Measurements from ENCODE around the gene PRDM16.

The PRDM16 gene

DNA sequence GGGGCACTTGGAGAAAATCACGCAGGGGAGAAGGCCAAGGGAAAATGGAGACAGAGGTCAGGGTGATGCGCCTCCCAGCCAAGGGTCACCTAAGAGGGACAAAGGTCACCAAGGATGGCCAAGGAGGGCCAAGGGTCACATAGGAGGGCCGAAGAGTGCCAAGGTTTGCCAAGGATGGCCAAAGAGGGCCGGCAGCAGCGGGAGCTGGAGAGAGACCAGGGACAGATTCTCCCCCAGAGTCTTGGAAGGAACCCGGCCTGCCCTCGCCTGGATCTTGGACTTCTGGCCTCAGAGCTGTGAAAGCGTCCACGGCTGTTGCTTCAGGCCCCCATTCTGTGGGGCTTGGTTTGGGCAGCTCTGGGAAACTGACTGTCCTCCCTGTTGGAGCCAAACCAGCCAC is 359.9 kb downstream of the PRDM16 start:
- no peak for DNase-seq

DNA sequence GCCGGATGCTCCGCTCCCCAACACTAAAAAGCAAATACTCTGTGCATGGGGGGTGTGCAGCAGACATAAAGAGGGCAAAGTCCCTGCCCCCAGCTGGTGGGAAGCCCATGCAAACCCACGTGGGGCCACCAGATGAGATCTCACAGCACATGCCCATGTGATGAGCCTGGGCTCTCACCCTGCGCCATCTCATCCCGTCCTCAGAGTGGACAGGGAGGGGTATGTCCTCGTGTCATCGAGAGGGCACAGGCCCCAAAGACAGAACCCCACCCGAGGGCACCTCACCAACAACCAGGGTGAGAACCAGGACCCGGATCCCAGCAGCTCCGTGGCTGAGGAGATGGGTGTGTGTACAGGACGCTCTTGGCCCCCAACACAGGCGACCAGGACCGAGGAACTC is 360.3 kb downstream of the PRDM16 start:
- DNase-seq: no peak

DNA sequence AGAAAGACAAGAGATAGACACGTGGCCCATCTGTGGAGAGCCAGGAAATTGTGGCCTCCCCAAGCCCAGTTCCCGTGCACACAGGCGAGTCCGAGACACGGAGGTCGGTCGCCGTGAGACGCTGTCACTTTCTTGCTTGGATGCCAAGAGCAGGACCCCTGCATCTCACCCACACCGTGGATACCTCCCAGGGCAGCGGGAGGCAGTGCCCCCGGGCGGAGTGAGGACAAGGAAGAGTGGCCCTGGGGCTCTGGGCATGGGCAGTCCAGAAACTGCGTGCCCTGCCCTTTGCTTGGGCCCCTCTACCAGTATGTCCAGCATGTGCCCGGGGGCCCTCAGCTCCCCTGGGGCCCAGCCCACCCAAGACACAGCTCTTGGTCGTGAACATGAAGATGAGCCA is 360.8 kb downstream of the PRDM16 start:
- DNase-seq: no peak

DNA sequence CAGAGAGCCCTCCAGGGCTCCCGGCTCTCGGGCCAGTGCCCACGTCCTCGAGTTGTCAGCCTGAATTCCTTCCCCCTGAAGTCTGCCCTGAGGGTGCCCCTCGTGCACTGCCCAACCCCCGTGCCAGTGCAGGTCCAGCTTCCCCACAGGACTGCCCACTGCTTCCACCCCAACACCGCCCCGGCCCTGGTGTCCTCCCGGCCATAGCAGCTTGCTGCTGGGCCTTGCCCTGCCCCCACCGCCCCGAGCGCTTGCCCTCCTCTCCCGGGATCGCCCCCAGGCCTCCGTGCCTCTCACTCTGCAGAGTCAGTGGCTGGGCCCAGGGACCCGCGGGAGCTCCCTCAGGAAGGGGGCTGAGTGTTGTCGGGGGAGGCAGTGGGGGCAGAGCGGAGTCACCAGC is 361.4 kb downstream of the PRDM16 start:
- no peak for DNase-seq

DNA sequence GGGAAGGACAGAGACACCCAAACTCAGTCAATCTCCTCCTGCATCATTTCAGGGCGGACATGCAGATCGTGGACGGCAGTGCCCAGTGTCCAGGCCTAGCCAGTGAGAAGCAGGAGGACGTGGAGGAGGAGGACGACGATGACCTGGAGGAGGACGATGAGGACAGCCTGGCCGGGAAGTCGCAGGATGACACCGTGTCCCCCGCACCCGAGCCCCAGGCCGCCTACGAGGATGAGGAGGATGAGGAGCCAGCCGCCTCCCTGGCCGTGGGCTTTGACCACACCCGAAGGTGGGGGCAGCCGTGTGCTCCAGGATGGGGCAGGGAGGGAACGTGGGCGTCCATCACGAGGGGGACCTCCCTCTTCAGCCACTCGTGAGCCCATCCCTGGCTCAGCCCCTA is 361.8 kb downstream of the PRDM16 start:
- DNase-seq: no peak

DNA sequence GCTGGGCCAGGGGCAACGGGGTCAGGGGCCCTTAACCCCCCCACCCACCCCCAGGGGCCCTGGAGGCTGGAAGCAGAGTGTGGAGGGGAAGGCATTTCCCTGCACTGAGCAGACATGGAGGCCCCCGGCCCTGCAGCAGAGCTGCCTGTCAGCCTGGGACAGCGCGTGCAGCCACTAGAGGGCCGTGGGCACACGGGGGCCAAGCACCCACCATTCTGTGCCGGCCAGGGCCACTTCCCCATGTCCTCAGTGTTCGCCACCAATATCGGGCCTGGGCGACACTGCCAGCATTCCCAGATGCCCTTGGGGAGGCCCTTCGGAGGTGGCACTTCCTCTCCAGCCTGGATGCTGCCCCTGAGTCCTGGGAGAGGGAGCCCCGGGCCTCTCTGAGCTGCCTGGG is 362.3 kb downstream of the PRDM16 start:
- DNase-seq: no peak

DNA sequence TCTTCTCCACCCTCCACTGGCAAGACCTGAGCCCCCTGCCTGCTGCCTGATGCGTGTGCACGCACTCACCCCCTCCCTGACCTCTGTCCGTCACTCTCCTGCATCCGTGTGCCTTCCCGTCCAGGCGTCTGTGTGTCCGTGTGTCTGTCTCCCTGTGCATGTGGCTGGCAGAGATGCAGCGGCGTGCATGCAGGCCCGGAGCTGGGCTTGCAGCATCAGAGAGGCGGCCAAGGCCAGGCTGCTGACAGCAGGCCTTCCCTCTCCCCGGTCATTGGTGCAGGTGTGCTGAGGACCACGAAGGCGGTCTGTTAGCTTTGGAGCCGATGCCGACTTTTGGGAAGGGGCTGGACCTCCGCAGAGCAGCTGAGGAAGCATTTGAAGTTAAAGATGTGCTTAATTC is 362.7 kb downstream of the PRDM16 start:
- DNase-seq: no peak

DNA sequence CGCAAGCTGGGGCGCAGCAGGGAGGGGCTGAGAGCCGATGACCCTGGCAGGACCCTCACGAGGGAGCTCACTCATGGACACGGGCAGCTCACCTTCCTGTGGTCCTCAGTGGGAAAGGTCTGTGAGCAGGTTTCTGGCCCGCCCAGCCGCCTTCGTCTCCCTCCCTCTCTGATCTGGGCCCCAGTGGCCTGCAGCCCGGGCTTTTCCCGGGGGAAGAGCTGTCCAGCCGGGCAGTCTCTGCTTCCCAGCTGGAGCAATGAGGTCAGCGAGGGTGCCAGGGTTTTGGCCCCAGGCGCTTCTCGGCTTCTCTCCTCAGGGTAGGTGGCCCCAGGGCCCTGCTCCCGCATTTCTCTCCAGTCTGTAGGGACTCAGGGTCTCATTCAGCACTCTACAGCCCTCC is 363.3 kb downstream of the PRDM16 start:
- DNase-seq: no peak

DNA sequence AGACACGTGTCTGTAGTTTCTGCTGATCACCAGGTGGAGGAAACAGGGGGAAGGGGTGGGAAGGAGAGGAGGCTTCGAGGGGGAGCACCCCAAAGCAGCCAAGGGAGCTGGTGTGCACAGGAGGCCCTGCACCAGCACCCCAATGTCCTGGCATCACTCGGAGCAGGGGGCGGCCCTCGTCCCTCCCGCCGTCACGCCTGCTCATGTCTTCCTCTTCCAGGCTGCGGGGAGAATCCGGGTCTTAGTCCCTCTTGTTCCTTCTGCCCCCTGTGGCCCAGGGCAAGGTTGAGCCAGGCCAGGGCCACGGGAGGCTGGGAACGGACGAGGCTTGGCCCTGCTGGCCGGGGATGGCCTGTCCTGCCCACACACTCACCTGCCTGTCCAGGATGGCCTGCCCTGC is 364.1 kb downstream of the PRDM16 start:
- no peak for DNase-seq

DNA sequence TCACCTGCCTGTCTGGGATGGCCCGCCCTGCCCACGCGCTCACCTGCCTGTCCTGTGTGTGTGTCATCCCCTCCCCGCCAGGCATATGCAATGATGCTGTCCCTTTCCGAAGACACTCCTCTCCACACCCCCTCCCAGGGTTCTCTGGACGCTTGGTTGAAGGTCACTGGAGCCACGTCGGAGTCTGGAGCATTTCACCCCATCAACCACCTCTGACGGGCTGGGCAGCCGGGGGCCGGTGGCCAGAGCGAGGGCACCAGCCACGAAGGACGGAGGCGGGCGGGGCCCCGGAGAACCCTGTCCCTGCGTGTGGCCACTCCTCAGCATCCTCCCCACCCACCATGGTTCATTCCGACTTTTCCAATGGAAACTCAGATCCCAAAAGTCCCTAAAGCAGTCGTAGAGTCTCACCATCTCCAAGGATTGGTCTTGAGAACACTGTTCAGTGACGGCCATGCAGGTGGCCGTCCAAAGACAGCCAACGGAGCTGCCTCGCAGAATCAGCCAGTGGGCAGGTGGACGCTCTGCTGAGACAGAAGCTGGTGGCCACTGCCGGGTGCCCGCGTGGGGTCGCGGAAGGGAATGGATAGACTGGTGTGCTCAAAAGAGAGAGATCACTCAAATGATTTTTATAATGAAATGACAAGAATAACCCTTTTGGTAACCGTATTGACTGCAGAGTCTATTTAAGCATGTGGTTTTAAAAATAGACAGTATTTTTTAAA is 364.8 kb downstream of the PRDM16 start:
- no peak for DNase-seq

DNA sequence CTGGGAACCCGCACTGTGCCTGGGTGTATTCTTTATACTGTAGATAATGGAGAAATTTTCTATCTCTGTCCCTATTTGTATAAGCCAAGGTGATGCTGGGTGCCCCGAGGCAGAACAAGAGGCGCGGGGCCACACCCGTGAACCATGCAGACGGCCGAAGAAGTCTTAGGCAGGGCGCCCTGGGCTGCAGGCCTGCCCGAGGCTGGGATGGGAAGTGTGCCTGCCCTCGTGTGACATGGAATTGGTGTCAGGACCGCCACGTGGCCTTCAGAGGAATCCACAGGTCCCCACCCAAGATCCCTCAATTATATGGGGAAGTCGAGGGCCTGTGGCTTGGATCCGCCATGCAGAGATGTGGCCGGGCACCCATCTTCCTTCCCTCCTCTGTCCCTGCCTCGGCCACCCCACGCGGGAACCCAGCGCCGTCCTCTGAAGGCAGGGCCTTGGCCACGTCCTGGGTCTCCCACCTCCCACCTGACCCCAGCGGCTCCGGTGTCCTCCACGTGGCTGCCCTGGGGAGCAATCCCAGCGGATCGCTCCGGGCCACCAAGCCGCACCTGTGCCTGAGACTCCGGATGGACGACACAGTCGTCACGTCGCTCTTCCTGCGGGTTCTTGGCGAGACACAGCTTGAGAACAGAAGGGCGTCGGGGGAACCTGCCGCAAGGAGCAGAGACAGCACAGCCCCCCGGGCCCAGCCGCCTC is 365.6 kb downstream of the PRDM16 start:
- DNase-seq: no peak

DNA sequence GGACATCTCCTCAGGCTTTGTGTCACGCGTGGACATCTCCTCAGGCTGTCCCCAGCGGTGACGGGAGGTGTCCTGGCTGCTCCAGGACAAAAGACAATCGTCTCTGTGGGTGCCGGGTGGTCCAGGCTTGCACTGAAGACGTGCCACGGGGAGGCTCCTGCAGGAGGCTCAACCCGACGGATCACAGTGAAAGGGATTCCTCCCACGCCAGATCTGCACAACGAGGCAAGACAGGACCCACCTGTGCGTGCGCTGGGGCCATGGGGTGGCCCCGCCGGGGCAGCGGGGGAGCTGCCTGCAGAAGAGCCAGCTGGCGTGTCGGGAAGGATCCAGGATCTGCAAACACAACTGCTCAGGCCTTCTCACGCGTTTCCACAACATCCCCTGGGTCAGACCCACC is 366.7 kb downstream of the PRDM16 start:
- no peak for DNase-seq

DNA sequence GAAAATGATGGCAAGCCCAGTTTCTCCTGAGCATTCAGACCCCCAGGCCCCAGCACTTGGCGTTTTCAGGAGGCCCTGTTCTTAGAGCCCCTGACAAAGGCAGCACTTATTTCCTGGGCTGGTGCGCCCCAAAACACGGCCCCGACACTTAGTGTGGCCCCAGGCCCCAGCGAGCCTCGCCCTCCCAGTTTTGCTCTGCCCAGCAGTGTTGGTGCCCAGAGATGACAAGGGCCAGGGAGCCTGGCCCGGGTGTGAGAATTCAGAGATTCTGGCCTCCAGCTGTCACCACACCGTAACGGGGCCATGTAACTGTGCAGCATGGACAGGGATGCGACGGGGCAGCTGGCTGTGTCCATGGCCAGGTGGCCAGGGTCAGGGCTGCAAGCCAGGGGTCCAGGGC is 367.4 kb downstream of the PRDM16 start:
- no peak for DNase-seq

DNA sequence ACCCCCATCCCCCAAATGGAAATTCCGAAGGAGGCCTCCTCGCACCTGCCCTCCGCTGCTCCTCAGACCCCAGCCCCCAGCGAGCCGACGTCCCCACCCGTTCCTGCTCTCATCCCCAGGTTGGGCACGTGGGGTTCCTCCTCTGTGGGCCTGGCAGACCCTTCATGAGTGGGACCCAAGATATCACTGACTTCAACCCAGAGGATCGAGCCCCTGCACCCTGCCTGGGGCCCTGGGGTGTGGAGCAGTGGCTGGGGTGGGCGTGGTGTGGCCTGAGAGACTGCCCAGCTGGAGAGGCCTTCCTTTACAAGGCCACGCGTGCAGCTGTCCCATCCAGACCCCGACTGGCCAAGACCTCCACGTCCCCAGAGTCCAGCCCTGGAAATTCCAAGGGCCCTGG is 367.9 kb downstream of the PRDM16 start:
- no peak for DNase-seq

DNA sequence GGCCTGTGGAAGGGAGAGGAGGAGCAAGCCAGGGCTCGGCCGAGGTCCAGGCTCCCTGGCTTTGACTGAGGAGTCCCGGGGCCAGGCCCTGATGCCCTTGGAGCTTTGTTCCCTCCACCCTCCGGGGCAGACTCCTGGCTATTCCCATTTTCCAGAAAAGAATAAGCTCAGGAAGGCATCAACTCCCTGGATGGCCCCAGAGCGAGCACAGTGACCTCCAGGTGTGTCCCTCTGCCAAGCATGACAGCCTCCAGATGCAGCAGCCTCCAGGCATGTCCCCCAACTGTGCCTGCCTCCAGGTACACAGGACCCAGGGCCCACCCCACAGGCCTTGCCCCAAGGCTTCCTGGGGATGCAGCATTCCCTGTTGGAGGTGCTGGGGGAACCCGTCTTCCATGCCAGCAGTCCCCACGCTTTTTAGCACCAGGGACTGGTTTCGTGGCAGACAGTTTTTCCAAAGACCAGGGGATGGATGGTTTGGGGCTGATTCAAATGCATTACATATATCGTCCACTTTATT is 369.7 kb downstream of the PRDM16 start:
- no peak for DNase-seq

DNA sequence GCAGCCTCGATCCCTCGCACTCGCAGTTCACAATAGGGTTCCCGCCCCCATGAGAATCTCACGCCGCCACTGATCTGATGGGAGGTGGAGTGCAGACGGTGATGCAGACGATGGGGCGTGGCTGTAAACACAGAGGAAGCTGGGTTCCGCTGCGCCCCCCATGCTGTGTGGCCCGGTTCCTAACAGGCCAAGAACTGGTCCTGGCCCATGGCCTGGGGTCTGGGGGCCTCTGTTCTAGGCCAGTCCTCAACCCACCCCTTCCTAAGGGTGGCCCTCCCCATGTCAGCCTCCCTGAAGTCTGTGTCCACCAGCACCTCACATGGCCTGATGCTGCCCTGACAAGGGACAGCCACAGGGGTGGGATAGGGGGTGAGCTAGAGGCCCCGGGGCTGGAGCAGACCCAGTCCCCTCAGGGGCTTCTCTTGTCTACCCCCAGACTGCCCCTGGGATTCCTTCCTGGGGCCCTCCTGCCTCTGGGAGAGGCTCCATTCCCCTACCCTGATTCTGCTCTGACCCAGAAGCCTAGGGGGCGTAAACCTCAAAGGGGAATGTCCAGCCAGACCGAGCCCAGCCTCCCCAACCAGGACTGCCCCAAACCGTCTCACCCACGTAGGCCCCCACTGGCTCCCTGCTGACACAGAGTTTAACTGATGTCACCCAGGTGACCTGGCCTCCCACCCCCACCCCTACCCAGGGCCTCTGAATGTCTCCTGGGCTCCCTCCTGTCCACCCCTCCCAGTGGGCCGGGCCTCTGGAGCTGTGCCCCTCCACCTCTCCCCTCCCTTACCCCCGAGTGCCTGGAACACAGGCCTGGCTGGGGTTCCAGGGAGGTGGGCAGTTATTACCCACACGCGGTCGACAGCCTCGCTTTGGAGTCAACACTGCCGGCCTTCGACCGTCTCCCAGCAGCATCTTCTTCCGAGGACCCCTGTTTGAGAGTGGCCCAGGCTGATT is 370.6 kb downstream of the PRDM16 start:
- no peak for DNase-seq

DNA sequence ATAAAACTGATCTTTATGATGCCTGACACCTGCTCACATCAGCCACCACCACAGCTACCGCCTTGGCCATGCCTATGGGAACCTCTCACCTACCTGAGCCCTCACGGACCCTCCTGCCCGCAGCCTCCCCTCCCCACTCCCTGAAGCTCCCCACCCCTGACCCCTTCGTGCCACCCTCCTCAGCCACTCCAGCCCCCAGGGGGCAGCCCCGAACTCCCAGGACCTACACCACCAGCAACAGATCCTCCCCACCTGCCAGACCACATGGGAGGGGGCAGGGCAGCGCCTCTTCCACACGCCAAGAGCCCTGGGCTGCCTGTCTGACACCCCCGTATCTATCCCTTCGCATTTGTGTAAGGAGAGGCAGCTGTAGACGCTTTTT is 371.3 kb downstream of the PRDM16 start:
- no peak for DNase-seq

DNA sequence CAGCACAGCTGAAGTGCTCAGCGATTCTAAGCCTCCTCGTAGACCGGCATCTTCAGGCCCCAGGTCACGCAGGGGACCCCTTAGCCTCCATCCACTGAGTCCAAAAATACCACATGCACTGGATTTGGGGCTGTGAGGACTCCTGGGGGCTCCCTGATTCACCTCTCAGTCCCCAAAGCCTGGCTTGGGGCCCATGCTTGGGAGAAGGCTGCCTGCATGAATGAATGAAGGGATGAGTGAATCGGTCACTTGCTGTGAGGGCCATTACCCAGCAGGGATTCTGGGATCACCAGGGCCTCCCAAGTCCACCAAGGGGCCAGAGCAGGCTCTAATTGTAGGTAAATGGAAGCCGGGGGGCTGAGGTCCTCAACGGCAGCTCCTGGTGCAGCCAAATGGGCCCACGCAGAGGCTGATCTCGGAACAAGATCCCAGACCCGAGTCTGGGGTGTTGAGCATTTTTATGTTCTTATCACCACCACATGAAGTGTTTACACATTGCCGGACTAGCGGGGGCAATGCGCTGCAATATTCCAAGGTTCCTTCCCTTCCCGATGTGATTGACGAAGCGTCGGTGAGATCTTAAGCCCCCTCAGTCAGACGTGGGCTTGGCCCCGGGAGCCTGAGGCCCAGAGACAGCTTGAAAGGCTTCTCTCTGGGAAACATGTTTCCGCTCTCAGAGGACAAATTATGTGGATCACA is 371.9 kb downstream of the PRDM16 start:
- no peak for DNase-seq

DNA sequence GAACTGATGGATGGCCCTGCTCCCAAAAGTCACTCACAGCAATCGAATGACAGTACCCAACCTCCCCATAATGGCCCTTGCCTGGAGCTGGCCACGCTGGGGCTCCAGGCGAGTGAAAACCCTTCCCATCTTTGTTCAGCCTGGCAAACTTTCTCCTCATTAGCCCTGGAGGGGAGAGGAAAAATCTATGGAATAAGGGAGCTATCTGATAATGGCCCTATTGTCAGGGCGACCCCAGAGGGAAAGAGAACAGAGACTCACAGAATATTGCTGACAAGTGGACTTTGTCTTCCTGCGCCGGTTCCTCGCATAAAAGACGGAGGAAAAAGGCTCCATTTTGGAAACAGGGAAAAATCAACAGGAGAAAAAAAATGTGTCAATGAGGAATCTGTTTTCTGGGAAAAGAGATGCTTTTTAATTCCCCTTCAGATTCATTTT is 372.4 kb downstream of the PRDM16 start:
- no peak for DNase-seq

DNA sequence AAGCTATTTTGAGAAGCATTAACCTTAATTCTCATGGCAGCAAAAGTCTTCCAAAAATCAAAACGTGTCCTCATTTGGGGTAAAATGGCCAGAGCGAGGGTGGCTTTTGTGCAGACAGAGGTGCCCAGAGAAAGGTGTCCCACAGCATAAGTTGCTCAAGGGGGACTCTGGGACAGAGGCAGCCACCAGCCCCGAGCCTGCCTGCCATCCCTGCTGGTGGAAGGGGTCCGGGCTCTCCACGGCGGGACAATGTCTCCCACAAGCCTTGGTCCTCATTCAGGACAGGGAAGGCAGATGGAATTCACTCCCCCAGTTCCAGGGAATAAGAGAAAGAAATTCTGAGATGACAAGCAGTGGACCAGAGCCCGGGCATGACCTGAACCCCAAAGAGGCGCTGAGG is 372.9 kb downstream of the PRDM16 start:
- no peak for DNase-seq

DNA sequence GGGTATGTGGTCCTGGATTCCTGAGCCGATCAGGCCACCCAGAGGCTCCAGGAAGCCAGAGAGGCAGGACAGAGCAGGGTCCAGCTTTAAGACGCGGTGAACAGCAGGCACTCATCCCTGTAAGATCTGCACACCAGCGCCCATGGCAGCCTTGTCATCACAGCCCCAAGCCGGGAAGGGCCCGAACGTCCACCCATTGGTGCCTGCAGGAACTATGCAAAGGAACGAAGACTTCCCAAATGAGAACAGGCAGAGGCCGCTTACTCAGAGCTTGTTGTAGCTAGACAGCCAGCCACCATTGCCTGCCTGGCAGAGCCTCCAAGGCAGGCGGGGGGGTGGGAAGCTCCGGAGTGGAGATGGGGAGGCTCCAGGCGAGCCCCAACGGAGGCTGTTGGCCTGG is 373.3 kb downstream of the PRDM16 start:
- DNase-seq: no peak

DNA sequence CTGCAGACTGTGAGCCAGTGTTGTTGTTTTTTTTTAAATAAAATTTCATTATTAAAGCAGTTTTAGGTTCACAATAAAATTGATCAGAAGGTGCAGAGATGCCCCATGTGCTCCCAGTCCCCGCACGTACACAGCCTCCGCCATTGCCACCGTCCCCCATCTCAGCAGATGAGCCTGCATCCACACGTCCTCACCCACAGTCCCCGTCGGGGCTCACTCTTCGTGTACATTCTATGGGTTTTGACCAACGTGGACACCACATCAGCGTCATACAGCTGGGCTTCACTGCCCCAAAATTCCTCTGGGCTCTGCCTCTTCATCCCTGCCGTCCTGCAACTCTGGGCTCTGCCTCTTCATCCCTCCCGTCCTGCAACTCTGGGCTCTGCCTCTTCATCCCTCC is 373.9 kb downstream of the PRDM16 start:
- DNase-seq: no peak

DNA sequence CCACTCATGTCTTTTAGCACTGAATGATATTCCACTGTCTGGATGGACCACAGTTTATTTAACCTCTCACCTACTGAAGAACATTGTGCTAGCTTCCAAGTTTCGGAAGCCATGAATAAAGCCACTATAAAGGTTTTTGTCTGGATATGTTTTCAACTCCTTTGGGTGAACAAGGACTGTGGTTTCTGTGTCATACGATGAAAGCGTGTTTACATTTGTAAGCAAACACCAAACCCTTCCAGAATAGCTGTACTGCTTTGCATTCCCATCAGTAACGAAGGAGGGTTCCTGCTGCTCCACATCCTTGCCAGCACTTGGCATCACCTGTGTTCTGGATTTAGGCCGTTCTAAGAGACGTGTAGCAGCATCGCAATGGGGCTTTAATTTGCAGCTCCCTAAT is 374.8 kb downstream of the PRDM16 start:
- DNase-seq: no peak
